ENCODE measurements around the gene HES3. TPM values are rescaled to one million over a fixed set of nuclear protein-coding genes. Genes with fewer than 3 reads are reported as not detected.

HES3 gene
- total RNA-seq, 4 donors from 2014 or later, result not detected

DNA sequence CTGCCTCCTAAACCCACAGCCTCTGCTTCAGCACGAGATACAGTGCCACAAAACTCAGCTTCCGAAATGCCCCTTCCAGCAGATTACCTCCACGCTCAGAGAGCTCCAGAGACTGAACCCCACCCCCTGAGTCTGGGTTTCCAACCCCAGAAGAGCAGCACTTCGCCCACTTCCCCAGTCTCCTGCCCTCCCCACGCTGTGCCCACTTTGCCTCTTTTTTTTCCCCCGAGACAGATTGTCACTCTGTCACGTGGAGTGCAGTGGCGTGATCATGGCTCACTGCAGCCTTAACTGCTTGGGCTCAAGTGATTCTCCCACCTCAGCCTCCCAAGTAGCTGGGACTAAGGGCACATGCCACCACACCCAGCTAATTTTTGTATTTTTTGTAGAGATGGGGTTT is 18.3 kb upstream of the HES3 start:
- TF ChIP-seq, protein P1, sequence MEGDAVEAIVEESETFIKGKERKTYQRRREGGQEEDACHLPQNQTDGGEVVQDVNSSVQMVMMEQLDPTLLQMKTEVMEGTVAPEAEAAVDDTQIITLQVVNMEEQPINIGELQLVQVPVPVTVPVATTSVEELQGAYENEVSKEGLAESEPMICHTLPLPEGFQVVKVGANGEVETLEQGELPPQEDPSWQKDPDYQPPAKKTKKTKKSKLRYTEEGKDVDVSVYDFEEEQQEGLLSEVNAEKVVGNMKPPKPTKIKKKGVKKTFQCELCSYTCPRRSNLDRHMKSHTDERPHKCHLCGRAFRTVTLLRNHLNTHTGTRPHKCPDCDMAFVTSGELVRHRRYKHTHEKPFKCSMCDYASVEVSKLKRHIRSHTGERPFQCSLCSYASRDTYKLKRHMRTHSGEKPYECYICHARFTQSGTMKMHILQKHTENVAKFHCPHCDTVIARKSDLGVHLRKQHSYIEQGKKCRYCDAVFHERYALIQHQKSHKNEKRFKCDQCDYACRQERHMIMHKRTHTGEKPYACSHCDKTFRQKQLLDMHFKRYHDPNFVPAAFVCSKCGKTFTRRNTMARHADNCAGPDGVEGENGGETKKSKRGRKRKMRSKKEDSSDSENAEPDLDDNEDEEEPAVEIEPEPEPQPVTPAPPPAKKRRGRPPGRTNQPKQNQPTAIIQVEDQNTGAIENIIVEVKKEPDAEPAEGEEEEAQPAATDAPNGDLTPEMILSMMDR (IDR thresholded peaks at IDR 0.05), result no peak
- TF ChIP-seq POLR2A (IDR thresholded peaks at IDR 0.05), result no peak
- H3K9me3 ChIP-seq, result no peaks in the 10 kb centered on the region
- peaks cover 0 to 31% (median 21%) of the 10 kb centered on the region in 3 donors for H3K4me1 ChIP-seq
- peaks cover 0 to 88% (median 30%) of the 10 kb centered on the region in 3 donors for H3K36me3 ChIP-seq
- WGBS, 2 donors, result 94 to 96% methylated on average over 8 of the region's 8 CpGs
- H3K27me3 ChIP-seq, result no peaks in the 10 kb centered on the region
- no peak overlapping the region for H3K27ac ChIP-seq
- no peak for DNase-seq
- intact Hi-C loops (cut with DNase I), result no loop called here
- no peak overlapping the region for H3K4me3 ChIP-seq

DNA sequence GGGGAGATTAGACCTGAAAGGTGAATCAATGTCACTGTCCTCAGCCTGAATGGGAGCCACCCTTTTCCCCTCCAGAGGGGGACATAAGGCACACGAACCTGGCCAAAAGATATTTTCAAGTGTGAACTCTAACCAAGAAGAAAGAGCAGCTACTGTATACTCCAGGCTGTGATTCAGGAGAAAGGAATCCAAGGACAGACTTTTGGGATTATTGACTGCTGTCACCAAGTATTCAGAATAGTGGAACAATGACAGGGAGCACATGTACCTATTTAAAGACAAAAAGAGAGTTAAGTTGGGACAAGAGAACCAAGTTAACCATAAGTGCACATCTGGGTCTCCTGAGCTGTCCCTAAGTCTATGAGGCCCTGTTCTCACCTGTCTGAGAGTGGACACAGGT is 10.6 kb upstream of the HES3 start:
- Histone ChIP-seq H3K4me3 (no peak overlapping the region), H3K4me1 (peaks cover 10 to 21% (median 10%) of the 10 kb centered on the region in 3 donors), H3K27ac (no peak overlapping the region), H3K36me3 (peaks cover 0 to 60% (median 13%) of the 10 kb centered on the region in 3 donors), H3K27me3 (peaks cover 0 to 1% (median 0%) of the 10 kb centered on the region in 4 donors), H3K9me3 (no peaks in the 10 kb centered on the region)
- intact Hi-C loops (cut with DNase I), result no loop called here
- TF ChIP-seq POLR2A (IDR thresholded peaks at IDR 0.05), result no peak
- TF ChIP-seq, protein P1 (IDR thresholded peaks at IDR 0.05), result no peak
- WGBS, 2 donors, result 33 to 57% methylated on average over 1 of the region's 1 CpG
- no peak for DNase-seq

DNA sequence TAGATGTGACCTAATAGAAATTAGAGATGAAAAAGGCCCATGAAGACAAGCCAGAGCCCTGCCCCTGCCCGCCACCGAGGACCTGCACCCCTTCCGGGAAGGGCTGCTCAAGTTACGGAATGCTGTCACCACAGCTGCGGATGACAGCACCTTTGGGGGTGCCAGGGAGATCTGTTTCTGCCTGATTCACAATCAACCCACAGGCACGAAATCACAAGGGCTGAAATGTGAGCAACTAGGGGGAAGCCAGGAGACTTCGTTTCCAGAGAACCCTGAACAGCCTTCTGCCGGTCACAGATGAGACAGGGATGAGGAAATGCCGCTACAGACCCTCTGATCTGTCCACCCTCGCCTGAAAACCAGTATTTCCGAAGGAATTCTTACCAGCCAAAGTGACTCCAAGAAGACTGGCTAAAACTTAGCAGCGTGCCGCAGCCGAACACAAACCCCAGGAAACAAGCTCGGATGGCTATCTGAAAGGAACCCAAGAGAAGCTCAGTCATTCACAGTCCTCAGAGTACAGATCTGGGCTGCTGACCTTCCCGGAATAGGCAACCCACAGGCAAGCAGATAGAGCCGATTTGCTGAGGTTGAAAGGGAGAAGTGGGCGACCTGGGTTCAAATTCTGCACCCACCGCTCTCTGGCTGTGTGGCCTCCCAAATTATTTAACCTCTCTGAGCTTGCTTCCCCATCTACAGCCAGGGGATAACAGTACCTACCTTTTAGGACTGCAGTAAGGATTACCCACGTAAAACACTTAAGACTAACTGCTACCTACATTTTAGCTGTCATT is 9.3 kb upstream of the HES3 start:
- Histone ChIP-seq H3K4me1 (peaks cover 10 to 21% (median 10%) of the 10 kb centered on the region in 3 donors), H3K9me3 (no peaks in the 10 kb centered on the region), H3K4me3 (peak overlapping the region; percentile 67 to 93 (median 86)), H3K27me3 (peaks cover 0 to 14% (median 0%) of the 10 kb centered on the region in 4 donors), H3K27ac (peak overlapping the region; percentile 7 to 91 (median 57)), H3K36me3 (peaks cover 0 to 47% (median 9%) of the 10 kb centered on the region in 3 donors)
- intact Hi-C loops (cut with DNase I), result no loop called here
- DNase-seq, result no peak
- 25 to 37% methylated on average over 13 of the region's 20 CpGs for WGBS, 2 donors
- no peak for TF ChIP-seq POLR2A (IDR thresholded peaks at IDR 0.05)
- TF ChIP-seq, protein P1 (IDR thresholded peaks at IDR 0.05), result no peak

DNA sequence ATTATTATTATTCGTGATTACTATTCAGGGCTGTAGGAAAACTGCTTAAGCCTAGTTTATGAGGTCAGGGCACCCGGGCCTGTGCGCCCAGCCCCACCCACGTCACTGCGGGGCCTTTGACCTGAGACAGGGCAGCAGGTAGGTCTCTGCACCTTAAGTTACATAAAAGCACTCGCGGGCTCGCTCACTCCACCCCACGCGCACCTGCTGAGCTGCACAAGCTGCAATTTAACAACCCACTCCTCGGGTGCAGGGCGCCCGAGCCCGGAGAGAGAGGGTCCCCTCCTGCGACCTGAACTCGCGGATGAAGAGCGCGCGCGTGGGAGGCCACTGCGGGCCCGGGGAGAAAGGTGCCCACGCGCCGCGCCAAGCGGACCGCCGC is 8.7 kb upstream of the HES3 start:
- WGBS, 2 donors, result 0% methylated on average over 3 to 4 of the region's 30 CpGs
- H3K27ac ChIP-seq, result peak overlapping the region; percentile 33 to 91 (median 80)
- no peak for TF ChIP-seq POLR2A (IDR thresholded peaks at IDR 0.05)
- TF ChIP-seq, protein P1 (IDR thresholded peaks at IDR 0.05), result no peak
- H3K36me3 ChIP-seq, result peaks cover 0 to 41% (median 9%) of the 10 kb centered on the region in 3 donors
- H3K4me1 ChIP-seq, result peaks cover 10 to 21% (median 10%) of the 10 kb centered on the region in 3 donors
- DNase-seq, result no peak
- intact Hi-C loops (cut with DNase I), result no loop called here
- peak overlapping the region; percentile 67 to 93 (median 86) for H3K4me3 ChIP-seq
- H3K9me3 ChIP-seq, result no peaks in the 10 kb centered on the region
- H3K27me3 ChIP-seq, result peaks cover 0 to 20% (median 2%) of the 10 kb centered on the region in 4 donors

DNA sequence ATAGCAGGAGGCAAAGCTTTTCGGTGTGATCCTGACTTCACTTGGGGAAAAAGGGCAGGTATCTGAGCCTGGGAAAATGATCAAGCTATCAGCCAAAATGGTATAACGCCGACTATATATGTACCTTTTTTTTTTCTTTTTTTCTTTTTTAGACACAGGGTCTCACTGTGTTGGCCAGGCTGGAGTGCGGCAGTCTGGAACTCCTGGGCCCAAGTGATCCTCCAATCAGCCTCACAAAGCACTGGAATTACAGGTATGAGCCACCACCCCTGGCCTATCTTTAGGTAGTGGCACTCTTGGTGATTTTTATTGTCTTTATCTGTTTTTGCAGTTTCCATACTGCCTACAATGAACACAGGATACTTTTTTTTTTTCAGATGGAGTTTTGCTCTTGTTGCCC is 6.9 kb upstream of the HES3 start:
- DNase-seq, result no peak
- peaks cover 14 to 32% (median 15%) of the 10 kb centered on the region in 3 donors for H3K4me1 ChIP-seq
- peaks cover 5 to 38% (median 15%) of the 10 kb centered on the region in 4 donors for H3K27me3 ChIP-seq
- intact Hi-C loops (cut with DNase I), result no loop called here
- WGBS, 2 donors, result 83 to 86% methylated on average over 4 of the region's 4 CpGs
- no peaks in the 10 kb centered on the region for H3K9me3 ChIP-seq
- TF ChIP-seq POLR2A (IDR thresholded peaks at IDR 0.05), result no peak
- TF ChIP-seq, protein P1 (IDR thresholded peaks at IDR 0.05), result no peak
- peaks cover 0 to 23% (median 9%) of the 10 kb centered on the region in 3 donors for H3K36me3 ChIP-seq
- no peak overlapping the region for H3K27ac ChIP-seq
- H3K4me3 ChIP-seq, result no peak overlapping the region

Measured in esophagus squamous epithelium (tissue), 5 donors.